HCT116 (cell line): ENCODE data around the gene DAZAP2. TPM values are rescaled to one million over a fixed set of nuclear protein-coding genes. Genes with fewer than 3 reads are reported as not detected.

Experiments used
- ATAC-seq: fragments of 200-7000 bp; cut with Tn5 transposase; 2 replicates; pipeline ENCODE4 v1.9.1; 2020; ENCODE audit warnings: mild to moderate bottlenecking, moderate library complexity
- BruUV-seq: library from RNA; stranded (reverse); fragments of 400-500 nt; replicated peaks from 2 replicates; lab custom pipeline; 2021; lab: Mats Ljungman, UMichigan
- CTCF ChIA-PET: fragments of 300-600 bp; sonication (Branson Sonifier 250); formaldehyde crosslinking; loops from one replicate; lab custom pipeline; 2021; ENCODE audit warnings: antibody characterized with exemption; lab: Charles Lee
- POLR2A ChIA-PET: fragments of 300-600, 350-600 bp; sonication (Branson Sonifier 250); formaldehyde crosslinking; loops from one replicate; lab custom pipeline; 2021; ENCODE audit warnings: antibody characterized with exemption; lab: Charles Lee
- RAD21 ChIA-PET, 2 experiments: fragments of 300-600 bp; sonication (Branson Sonifier 250); formaldehyde crosslinking; loops; one replicate each; lab custom pipeline; 2023; ENCODE audit warnings: low total read pairs in 2 of 2; ENCODE audit not compliant: uncharacterized antibody in 2 of 2, unreplicated experiment in 2 of 2, low non-redundant PET in 1 of 2; lab: Charles Lee
- DNase-seq: peaks from one replicate; pipeline ENCODE4 v3.0.0-alpha.2; 2010; ENCODE audit warnings: low read depth, low spot score
- H2AFZ ChIP-seq: fragments of 200-600 bp; shearing (Covaris generic), sonication (generic); 2 replicates; pipeline ENCODE4 v1.6.1; 2017; ENCODE audit warnings: low read depth, mixed run types, mixed read lengths, antibody characterized with exemption, low read length; ENCODE audit not compliant: poor library complexity, severe bottlenecking
- H3K27ac ChIP-seq: 2 replicates; pipeline ENCODE4 v1.5.1; 2012; ENCODE audit warnings: low read depth, low read length
- H3K27me3 ChIP-seq: fragments of 200-600 bp; sonication (generic); 2 replicates; pipeline ENCODE4 v1.6.1; 2016; ENCODE audit warnings: mixed run types, low read length, mixed read lengths; ENCODE audit not compliant: insufficient read depth
- H3K36me3 ChIP-seq, 2 experiments: fragments of 200-500 bp in 1 of 2; fragments of 200-600 bp in 1 of 2; sonication (Bioruptor generic) in 1 of 2; sonication (generic) in 1 of 2; 2 replicates each; pipeline versions ENCODE4 v1.5.1 to v1.6.1; 2014 to 2016; ENCODE audit warnings: low read length in 2 of 2, inconsistent platforms in 1 of 2, mixed read lengths in 1 of 2, mixed run types in 1 of 2; ENCODE audit not compliant: insufficient read depth in 2 of 2, control insufficient read depth in 1 of 2
- H3K4me1 ChIP-seq, 2 experiments: fragments of 200-600 bp in 1 of 2; sonication (generic) in 1 of 2; 2 replicates each; pipeline versions ENCODE4 v1.5.1 to v1.6.1; 2012 to 2017; ENCODE audit warnings: low read length in 2 of 2, inconsistent platforms in 1 of 2, mild to moderate bottlenecking in 1 of 2, mixed read lengths in 1 of 2, mixed run types in 1 of 2, moderate library complexity in 1 of 2; ENCODE audit not compliant: insufficient read depth in 2 of 2, control insufficient read depth in 1 of 2
- H3K4me2 ChIP-seq: fragments of 200-600 bp; sonication (generic); 2 replicates; pipeline ENCODE4 v1.6.1; 2017; ENCODE audit warnings: mixed run types, low read length, mixed read lengths
- H3K4me3 ChIP-seq, 2 experiments: fragments of 200-600 bp in 1 of 2; sonication (generic) in 1 of 2; replicated peaks in 1 of 2; 2 replicates each; pipeline ENCODE4 v1.5.1; 2011 to 2016; ENCODE audit warnings: low read length in 2 of 2, control low read depth in 1 of 2, low read depth in 1 of 2, mild to moderate bottlenecking in 1 of 2, mixed read lengths in 1 of 2, mixed run types in 1 of 2
- H3K79me2 ChIP-seq: fragments of 200-600 bp; sonication (generic); 2 replicates; pipeline ENCODE4 v1.6.1; 2017; ENCODE audit warnings: mild to moderate bottlenecking, mixed run types, low read length, moderate library complexity, mixed read lengths; ENCODE audit not compliant: insufficient read depth
- H3K9ac ChIP-seq: fragments of 200-600 bp; sonication (generic); 2 replicates; pipeline ENCODE4 v1.6.1; 2016; ENCODE audit warnings: low read length, mixed read lengths
- H3K9me2 ChIP-seq: fragments of 200-600 bp; sonication (generic), shearing (Covaris generic); 2 replicates; pipeline ENCODE4 v1.6.1; 2017; ENCODE audit warnings: mixed run types, mild to moderate bottlenecking, moderate library complexity; ENCODE audit not compliant: insufficient read depth
- H3K9me3 ChIP-seq, 2 experiments: fragments of 200-500 bp in 1 of 2; fragments of 200-600 bp in 1 of 2; sonication (Bioruptor generic) in 1 of 2; sonication (generic) in 1 of 2; 2 replicates each; pipeline ENCODE4 v1.6.1; 2014 to 2017; ENCODE audit warnings: low read length in 2 of 2, mixed read lengths in 2 of 2, inconsistent platforms in 1 of 2, low read depth in 1 of 2, mild to moderate bottlenecking in 1 of 2, mixed run types in 1 of 2, moderate library complexity in 1 of 2; ENCODE audit not compliant: control insufficient read depth in 1 of 2, insufficient read depth in 1 of 2
- H4K20me1 ChIP-seq: fragments of 200-600 bp; sonication (generic), shearing (Covaris generic); 2 replicates; pipeline ENCODE4 v1.6.1; 2017; ENCODE audit warnings: mixed run types, mild to moderate bottlenecking, moderate library complexity; ENCODE audit not compliant: insufficient read depth
- CBX3 ChIP-seq: IDR thresholded peaks from 2 replicates; pipeline ENCODE4 v1.6.1; 2012; ENCODE audit warnings: low read depth
- POLR2AphosphoS5 ChIP-seq: IDR thresholded peaks from 2 replicates; pipeline ENCODE4 v1.6.1; 2011; ENCODE audit warnings: mild to moderate bottlenecking, low read depth, low read length, moderate library complexity
- RAD21 ChIP-seq: IDR thresholded peaks from 2 replicates; pipeline ENCODE4 v1.6.1; 2012; ENCODE audit warnings: low read depth, mild to moderate bottlenecking
- SIN3A ChIP-seq: IDR thresholded peaks from 2 replicates; pipeline ENCODE4 v1.6.1; 2012; ENCODE audit warnings: low read depth
- SRF ChIP-seq: IDR thresholded peaks from 2 replicates; pipeline ENCODE4 v1.6.1; 2012; ENCODE audit warnings: low read depth
- ZFX ChIP-seq: fragments of 450-650 bp; IDR thresholded peaks from 2 replicates; pipeline ENCODE4 v1.6.1; 2017
- intact Hi-C: fragments of 100-400 bp; cut with micrococcal nuclease; formaldehyde crosslinking; loops from 2 replicates; pipeline ENCODE4 v1.10.0; 2022
- total RNA-seq: library from RNA; stranded (reverse); gene quantifications from one replicate; pipeline ENCODE4 v1.2.1, GENCODE V29; 2021; ENCODE audit not compliant: unreplicated experiment
- TF ChIP-seq, protein P1 (sequence below), 3 experiments: fragments of 200-600 bp in 1 of 3; sonication (generic) in 1 of 3; IDR thresholded peaks in 2 of 3; conservative IDR thresholded peaks in 1 of 3; 2 replicates each; pipeline ENCODE4 v1.5.1; 2012 to 2017; ENCODE audit warnings: low read depth in 2 of 3, low read length in 2 of 3, antibody characterized with exemption in 1 of 3, borderline replicate concordance in 1 of 3, control low read depth in 1 of 3, mild to moderate bottlenecking in 1 of 3, mixed read lengths in 1 of 3, mixed run types in 1 of 3, moderate library complexity in 1 of 3; ENCODE audit not compliant: insufficient read depth in 1 of 3

The DAZAP2 gene
- total RNA-seq, 1 experiment from 2014 or later: 157 TPM

DNA sequence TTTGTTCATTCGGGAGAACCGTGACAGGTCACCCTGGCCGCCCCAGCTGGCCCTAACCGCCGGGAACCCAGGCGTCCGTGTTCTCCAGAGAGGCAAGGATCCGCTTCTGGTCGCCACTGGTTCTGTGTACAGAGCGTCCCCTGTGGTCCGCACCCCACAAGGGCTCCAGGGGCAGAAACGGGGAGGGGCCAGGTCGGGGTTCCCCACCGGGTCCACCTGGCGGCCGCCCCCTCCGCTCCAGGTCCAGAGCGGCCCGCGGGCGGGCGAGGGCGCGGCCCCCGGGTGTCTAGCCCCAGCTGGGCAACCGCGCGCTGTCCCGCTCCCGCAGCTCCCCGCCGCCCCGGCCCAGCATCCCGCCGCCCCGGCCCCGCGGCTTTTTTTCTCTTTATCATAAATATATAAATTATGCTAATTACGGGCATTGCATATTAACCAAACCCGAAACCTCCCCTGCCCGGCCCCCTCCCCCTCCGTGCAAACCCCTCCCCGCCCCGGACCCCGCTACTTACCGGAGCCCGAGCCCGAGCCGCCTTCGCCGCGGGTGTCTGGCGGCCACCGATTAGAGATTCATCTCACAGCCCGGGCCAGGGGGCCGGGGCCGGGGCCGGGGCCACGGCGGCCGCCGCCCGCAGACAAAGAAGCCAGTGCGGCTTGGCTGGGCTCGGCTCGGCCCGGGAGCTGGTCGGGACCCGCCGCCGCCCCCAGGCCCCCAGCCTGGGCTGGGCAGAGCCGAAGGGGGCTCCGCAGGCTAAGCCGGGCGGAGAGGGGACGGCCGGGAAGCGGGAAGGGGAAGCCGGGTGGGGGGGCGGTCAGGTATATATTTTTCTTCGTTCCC lies 21.3 kb upstream of the DAZAP2 start:
- peaks cover 6 to 24% of the 10 kb centered on the region in 2 experiments; a peak in 3 of 4 replicates for H3K4me1 ChIP-seq
- POLR2A ChIA-PET: interaction anchor here (0.6 to 2.4 kb wide), 8 partner anchors 10 to 1870 kb away, joined by 3 to 16 read pairs (median 6); partner anchors contain the start of genes CSRNP2, DAZAP2 and TFCP2
- BruUV-seq: no TSS peak

More for the DNA sequence above, 21.3 kb upstream of the DAZAP2 start:
- H2AFZ ChIP-seq: no peak overlapping the region
- ATAC-seq (peak; percentile 58), DNase-seq (no peak)
- H3K27me3 ChIP-seq: no peaks in the 10 kb centered on the region
- intact Hi-C loops: loop anchor here (2.0 to 10.0 kb wide), 2 partner anchors 45 to 133 kb away; partner anchors contain the start of genes CSRNP2 and TFCP2
- peak overlapping the region; percentile 90 for H3K4me2 ChIP-seq
- CTCF ChIA-PET: interaction anchor here (0.6 to 1.9 kb wide), 14 partner anchors 13 to 1277 kb away, joined by 3 to 10 read pairs (median 4); partner anchors contain the start of gene DAZAP2
- no peaks in the 10 kb centered on the region for H4K20me1 ChIP-seq
- RAD21 ChIA-PET: interaction anchor here (0.6 to 1.3 kb wide), 5 partner anchors 21 to 190 kb away, joined by 3 to 6 read pairs (median 5); partner anchors contain the start of gene DAZAP2 (in 1 of the 2)
- TF ChIP-seq ZFX: peak; percentile 20; the same call in 1 of the 2 replicates
- no peak for TF ChIP-seq SRF
- TF ChIP-seq CBX3: no peak
- TF ChIP-seq SIN3A: no peak
- peak; percentile 28; the same call in 1 of the 2 replicates for TF ChIP-seq POLR2AphosphoS5
- TF ChIP-seq RAD21: peak; percentile 38
- TF ChIP-seq, protein P1, sequence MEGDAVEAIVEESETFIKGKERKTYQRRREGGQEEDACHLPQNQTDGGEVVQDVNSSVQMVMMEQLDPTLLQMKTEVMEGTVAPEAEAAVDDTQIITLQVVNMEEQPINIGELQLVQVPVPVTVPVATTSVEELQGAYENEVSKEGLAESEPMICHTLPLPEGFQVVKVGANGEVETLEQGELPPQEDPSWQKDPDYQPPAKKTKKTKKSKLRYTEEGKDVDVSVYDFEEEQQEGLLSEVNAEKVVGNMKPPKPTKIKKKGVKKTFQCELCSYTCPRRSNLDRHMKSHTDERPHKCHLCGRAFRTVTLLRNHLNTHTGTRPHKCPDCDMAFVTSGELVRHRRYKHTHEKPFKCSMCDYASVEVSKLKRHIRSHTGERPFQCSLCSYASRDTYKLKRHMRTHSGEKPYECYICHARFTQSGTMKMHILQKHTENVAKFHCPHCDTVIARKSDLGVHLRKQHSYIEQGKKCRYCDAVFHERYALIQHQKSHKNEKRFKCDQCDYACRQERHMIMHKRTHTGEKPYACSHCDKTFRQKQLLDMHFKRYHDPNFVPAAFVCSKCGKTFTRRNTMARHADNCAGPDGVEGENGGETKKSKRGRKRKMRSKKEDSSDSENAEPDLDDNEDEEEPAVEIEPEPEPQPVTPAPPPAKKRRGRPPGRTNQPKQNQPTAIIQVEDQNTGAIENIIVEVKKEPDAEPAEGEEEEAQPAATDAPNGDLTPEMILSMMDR (IDR thresholded peaks at IDR 0.05 in 2 of 3, conservative IDR thresholded peaks at IDR 0.05 in 1 of 3; ENCODE audit: borderline replicate concordance in 1 of 3, insufficient read depth in 1 of 3, low read depth in 2 of 3, low read length in 2 of 3): 0 out of 6 replicates have a peak, but pooled peaks of 2 of the 3 experiments have one; percentile 5 to 10
- peak overlapping the region; percentile 62 to 64 for H3K4me3 ChIP-seq
- no peaks in the 10 kb centered on the region for H3K9me2 ChIP-seq
- peak overlapping the region; percentile 81 for H3K9ac ChIP-seq
- H3K9me3 ChIP-seq: no peaks in the 10 kb centered on the region
- no peaks in the 10 kb centered on the region for H3K79me2 ChIP-seq
- no peaks in the 10 kb centered on the region for H3K36me3 ChIP-seq
- H3K27ac ChIP-seq: peak overlapping the region; percentile 54; the same call in 1 of the 2 replicates
